GM21529 (cell line): Measurements from ENCODE around the gene ZNF318.

Experiments used
- ATAC-seq: cut with Tn5 transposase; IDR thresholded peaks from one replicate; pipeline ENCODE4 v1.9.1; 2021; ENCODE audit not compliant: unreplicated experiment

ZNF318 gene

GRCh38 chr6:43301081-43301870, 68.2 kb downstream of the ZNF318 start:
- no peak for ATAC-seq

GRCh38 chr6:43299338-43300293, 69.8 kb downstream of the ZNF318 start:
- ATAC-seq = no peak

GRCh38 chr6:43298565-43299337, 70.7 kb downstream of the ZNF318 start:
- no peak for ATAC-seq

- no peak for ATAC-seq
Observed at GRCh38 chr6:43297644-43298564, 71.5 kb downstream of the ZNF318 start, which contains the start of gene SLC22A7. Gene SLC22A7 (plus strand): TSS chr6:43298260. CDS start chr6:43298359, 99 bp downstream.

- no peak for ATAC-seq
Observed at GRCh38 chr6:43296780-43297497, 72.5 kb downstream of the ZNF318 start.

GRCh38 chr6:43295456-43295855, 74.0 kb downstream of the ZNF318 start:
- ATAC-seq = no peak

- ATAC-seq = no peak
Observed at GRCh38 chr6:43294536-43294935, 74.9 kb downstream of the ZNF318 start.

- ATAC-seq = no peak
Observed at GRCh38 chr6:43293698-43294097, 75.7 kb downstream of the ZNF318 start.

- no peak for ATAC-seq
Observed at GRCh38 chr6:43292763-43293318, 76.6 kb downstream of the ZNF318 start.

GRCh38 chr6:43292341-43292740, 77.1 kb downstream of the ZNF318 start:
- no peak for ATAC-seq

- ATAC-seq = no peak
Observed at GRCh38 chr6:43291708-43292107, 77.7 kb downstream of the ZNF318 start.

- no peak for ATAC-seq
Observed at GRCh38 chr6:43290905-43291355, 78.5 kb downstream of the ZNF318 start.

GRCh38 chr6:43290339-43290904, 79.0 kb downstream of the ZNF318 start:
- ATAC-seq = no peak

- ATAC-seq = no peak
Observed at GRCh38 chr6:43287717-43288679, 81.4 kb downstream of the ZNF318 start.

GRCh38 chr6:43286980-43287716, 82.3 kb downstream of the ZNF318 start:
- no peak for ATAC-seq

GRCh38 chr6:43286456-43286979, 82.9 kb downstream of the ZNF318 start:
- no peak for ATAC-seq
